ENCODE measurements around the gene GAS6. TPM values are rescaled to one million over a fixed set of nuclear protein-coding genes. Genes with fewer than 3 reads are reported as not detected.

The GAS6 gene
- total RNA-seq, 1 experiment from 2014 or later: 28.1 TPM

GRCh38 chr13:113874579-113875428 is 10.9 kb upstream of the GAS6 start:
- Histone ChIP-seq H3K27me3 (ENCODE audit: control insufficient read depth, insufficient read depth, low read length) (no peaks in the 10 kb centered on the region; the same call in 1 of the 2 replicates), H3K9me3 (ENCODE audit: control insufficient read depth, insufficient read depth, low read depth, low read length) (no peaks in the 10 kb centered on the region), H3K36me3 (ENCODE audit: control insufficient read depth, insufficient read depth, low read length) (no peaks in the 10 kb centered on the region), H3K4me1 (ENCODE audit: control insufficient read depth, insufficient read depth, low read length) (no peaks in the 10 kb centered on the region), H3K4me3 (ENCODE audit: low read depth in 2 of 2, low read length in 2 of 2) (no peak overlapping the region), H3K27ac (ENCODE audit: low read length) (no peak overlapping the region)
- in situ Hi-C loops (cut with HindIII; ENCODE audit: low pct_unique_long_range_greater_than_20kb, low sequenced_read_pairs): no loop called here
- ChIA-PET POLR2A (no interaction called here), CTCF (no interaction called here)
- no peak for TF ChIP-seq SIN3A (IDR thresholded peaks at IDR 0.05; ENCODE audit: borderline replicate concordance, insufficient read depth, low read depth, low read length)
- no peak for TF ChIP-seq POLR2AphosphoS5 (IDR thresholded peaks at IDR 0.05; ENCODE audit: low read depth, low read length)
- TF ChIP-seq REST (IDR thresholded peaks at IDR 0.05; ENCODE audit: insufficient read depth in 1 of 2, low read depth in 2 of 2, low read length in 1 of 2): no peak
- TF ChIP-seq, protein P1, sequence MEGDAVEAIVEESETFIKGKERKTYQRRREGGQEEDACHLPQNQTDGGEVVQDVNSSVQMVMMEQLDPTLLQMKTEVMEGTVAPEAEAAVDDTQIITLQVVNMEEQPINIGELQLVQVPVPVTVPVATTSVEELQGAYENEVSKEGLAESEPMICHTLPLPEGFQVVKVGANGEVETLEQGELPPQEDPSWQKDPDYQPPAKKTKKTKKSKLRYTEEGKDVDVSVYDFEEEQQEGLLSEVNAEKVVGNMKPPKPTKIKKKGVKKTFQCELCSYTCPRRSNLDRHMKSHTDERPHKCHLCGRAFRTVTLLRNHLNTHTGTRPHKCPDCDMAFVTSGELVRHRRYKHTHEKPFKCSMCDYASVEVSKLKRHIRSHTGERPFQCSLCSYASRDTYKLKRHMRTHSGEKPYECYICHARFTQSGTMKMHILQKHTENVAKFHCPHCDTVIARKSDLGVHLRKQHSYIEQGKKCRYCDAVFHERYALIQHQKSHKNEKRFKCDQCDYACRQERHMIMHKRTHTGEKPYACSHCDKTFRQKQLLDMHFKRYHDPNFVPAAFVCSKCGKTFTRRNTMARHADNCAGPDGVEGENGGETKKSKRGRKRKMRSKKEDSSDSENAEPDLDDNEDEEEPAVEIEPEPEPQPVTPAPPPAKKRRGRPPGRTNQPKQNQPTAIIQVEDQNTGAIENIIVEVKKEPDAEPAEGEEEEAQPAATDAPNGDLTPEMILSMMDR (IDR thresholded peaks at IDR 0.05): no peak
- no peak for TF ChIP-seq TCF7L2 (IDR thresholded peaks at IDR 0.05; ENCODE audit: low read depth, low read length)
- no TSS peak for BruUV-seq (replicated peaks)
- ATAC-seq (no peak), DNase-seq (ENCODE audit: low read depth, low spot score) (no peak)
- intact Hi-C loops (cut with micrococcal nuclease; ENCODE audit: unreplicated experiment): no loop called here

DNA sequence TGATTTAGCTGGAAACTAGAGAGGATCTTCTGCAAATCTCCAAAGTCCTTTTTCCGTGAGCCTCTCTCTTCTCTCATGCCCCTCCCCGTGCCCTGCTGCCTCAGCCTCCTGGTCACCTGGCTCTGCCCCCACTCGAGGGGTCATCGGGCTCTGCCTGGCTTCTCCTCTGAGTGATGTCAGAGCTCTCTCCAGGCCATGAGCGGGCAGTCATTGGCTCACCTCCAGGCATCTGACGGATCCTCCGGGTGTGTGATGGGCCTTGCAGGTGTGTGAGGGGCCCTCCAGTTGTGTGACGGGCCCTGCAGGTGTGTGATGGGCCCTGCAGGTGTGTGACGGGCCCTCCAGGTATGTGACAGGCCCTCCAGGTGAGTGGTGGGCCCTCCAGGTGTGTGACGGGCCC is 10.3 kb upstream of the GAS6 start:
- intact Hi-C loops (cut with micrococcal nuclease; ENCODE audit: unreplicated experiment): no loop called here
- BruUV-seq (replicated peaks): no TSS peak

More for the DNA sequence above, 10.3 kb upstream of the GAS6 start:
- Histone ChIP-seq H3K9me3 (ENCODE audit: control insufficient read depth, insufficient read depth, low read depth, low read length) (no peaks in the 10 kb centered on the region), H3K27me3 (ENCODE audit: control insufficient read depth, insufficient read depth, low read length) (no peaks in the 10 kb centered on the region; the same call in none of the 2 replicates), H3K27ac (ENCODE audit: low read length) (no peak overlapping the region), H3K4me3 (ENCODE audit: low read depth in 2 of 2, low read length in 2 of 2) (no peak overlapping the region), H3K4me1 (ENCODE audit: control insufficient read depth, insufficient read depth, low read length) (no peaks in the 10 kb centered on the region), H3K36me3 (ENCODE audit: control insufficient read depth, insufficient read depth, low read length) (no peaks in the 10 kb centered on the region)
- ATAC-seq: no peak
- TF ChIP-seq REST (IDR thresholded peaks at IDR 0.05; ENCODE audit: insufficient read depth in 1 of 2, low read depth in 2 of 2, low read length in 1 of 2) (no peak), POLR2AphosphoS5 (IDR thresholded peaks at IDR 0.05; ENCODE audit: low read depth, low read length) (no peak), TCF7L2 (IDR thresholded peaks at IDR 0.05; ENCODE audit: low read depth, low read length) (no peak), SIN3A (IDR thresholded peaks at IDR 0.05; ENCODE audit: borderline replicate concordance, insufficient read depth, low read depth, low read length) (no peak)
- TF ChIP-seq, protein P1 (IDR thresholded peaks at IDR 0.05): no peak
- ChIA-PET CTCF (no interaction called here), POLR2A (no interaction called here)
- DNase-seq (ENCODE audit: low read depth, low spot score): no peak
- in situ Hi-C loops (cut with HindIII; ENCODE audit: low pct_unique_long_range_greater_than_20kb, low sequenced_read_pairs): no loop called here
